Embryonic facial prominence (tissue), 1 donor: ENCODE results near the gene LASP1NB.
A peak's percentile ranks its signal among the peaks of the same experiment; 100 is the strongest.
"Not testable (repeated sequence)": the region's sequence is repeated elsewhere in the genome, so short reads cannot be mapped to it uniquely, and the experiment has no call there.

Source experiments
- DNase-seq: peaks from one replicate; pipeline ENCODE4 v3.0.0-alpha.2; 2016; ENCODE audit errors: extremely low spot score

Gene LASP1NB

DNA sequence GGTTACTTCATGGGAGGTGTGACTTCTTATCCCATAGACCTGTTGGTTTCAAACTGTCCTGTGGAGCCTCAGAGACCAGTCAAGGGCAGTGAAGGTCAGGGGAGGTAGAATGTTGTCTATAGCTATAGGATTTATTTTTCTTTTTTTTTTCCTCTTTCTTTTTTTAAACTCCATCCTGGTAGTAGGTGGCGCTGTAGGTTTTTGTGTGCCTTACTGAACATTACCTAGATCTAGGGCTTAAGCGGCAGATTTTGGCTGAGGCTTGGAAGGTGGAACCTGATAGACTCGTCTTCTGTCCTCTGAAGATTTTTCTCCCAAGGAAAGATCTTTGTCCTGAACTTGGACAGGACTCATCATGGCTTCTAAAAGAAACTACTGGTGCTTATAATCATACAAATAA is 8.2 kb upstream of the LASP1NB start:
- no peak for DNase-seq

DNA sequence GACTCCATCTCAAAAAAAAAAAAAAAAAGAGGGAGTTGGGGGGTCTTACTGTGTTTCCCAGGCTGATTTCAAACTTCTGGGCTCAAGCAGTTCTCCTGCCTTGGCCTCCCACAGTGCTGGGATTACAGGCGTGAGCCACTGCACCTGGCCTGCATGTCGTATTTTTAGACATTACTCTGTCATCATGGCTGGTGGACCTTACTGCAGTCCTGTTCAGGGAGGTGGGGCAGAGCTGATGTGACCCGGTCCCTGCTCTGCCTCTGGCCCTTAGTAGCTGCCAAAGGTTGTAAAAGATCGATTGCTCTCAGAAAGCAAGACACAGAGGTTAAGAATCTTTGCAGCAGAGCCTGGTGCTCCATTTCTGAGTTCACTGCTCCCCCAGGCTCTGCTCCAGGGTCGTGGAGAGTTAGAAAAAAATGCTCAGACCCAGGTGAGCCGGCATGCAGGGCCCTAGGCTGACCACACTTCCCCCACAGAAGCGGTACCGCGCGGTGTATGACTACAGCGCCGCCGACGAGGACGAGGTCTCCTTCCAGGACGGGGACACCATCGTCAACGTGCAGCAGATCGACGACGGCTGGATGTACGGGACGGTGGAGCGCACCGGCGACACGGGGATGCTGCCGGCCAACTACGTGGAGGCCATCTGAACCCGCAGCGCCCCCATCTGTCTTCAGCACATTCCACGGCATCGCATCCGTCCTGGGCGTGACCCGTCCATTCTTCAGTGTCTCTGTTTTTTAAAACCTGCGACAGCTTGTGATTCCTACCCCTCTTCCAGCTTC is 7.1 kb upstream of the LASP1NB start:
- no peak for DNase-seq

DNA sequence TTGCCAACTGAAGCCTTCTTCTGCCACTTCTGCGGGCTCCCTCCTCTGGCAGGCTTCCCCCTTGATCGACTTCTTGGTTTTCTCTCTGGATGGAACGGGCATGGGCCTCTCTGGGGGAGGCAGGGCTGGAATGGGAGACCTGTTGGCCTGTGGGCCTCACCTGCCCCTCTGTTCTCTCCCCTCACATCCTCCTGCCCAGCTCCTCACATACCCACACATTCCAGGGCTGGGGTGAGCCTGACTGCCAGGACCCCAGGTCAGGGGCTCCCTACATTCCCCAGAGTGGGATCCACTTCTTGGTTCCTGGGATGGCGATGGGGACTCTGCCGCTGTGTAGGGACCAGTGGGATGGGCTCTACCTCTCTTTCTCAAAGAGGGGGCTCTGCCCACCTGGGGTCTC is 6.5 kb upstream of the LASP1NB start:
- DNase-seq, result no peak

- no peak for DNase-seq
These were observed 5.9 kb upstream of the LASP1NB start for GRCh38 chr17:38919316-38920078.

GRCh38 chr17:38920374-38921291 is 4.8 kb upstream of the LASP1NB start:
- DNase-seq, result no peak

- DNase-seq, result no peak
These were observed 3.5 kb upstream of the LASP1NB start for GRCh38 chr17:38921756-38922411.

- DNase-seq, result peak; percentile 34
These were observed 2.7 kb upstream of the LASP1NB start for GRCh38 chr17:38922538-38923297.

GRCh38 chr17:38926293-38927070 is 1.1 kb downstream of the LASP1NB start:
- no peak for DNase-seq

GRCh38 chr17:38930782-38931181 is 5.4 kb downstream of the LASP1NB start:
- DNase-seq, result not testable (repeated sequence)

- not testable (repeated sequence) for DNase-seq
These were observed 8.5 kb downstream of the LASP1NB start for GRCh38 chr17:38933962-38934361.

GRCh38 chr17:38939987-38940386 is 14.6 kb downstream of the LASP1NB start:
- no peak for DNase-seq

GRCh38 chr17:38940404-38940803 is 15.0 kb downstream of the LASP1NB start:
- no peak for DNase-seq

- DNase-seq, result no peak
These were observed 17.4 kb downstream of the LASP1NB start for GRCh38 chr17:38942696-38943334.

DNA sequence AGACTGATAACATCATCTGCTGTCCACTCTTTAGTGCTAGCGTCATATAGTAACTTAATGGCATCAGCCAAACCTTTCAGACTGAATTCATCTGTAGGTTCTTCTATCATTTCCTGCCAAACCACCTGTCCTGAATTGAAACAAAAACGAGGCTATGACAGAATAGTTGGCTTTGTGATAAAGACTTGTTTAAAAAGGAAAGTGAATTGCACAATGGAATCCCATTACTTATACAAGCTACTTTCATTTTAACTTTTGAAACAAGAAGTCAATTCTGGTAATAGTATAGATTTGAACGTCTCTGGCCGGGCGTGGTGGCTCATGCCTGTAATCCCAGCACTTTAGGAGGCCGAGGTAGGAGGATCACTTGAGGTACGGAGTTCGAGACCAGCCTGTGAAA is 18.2 kb downstream of the LASP1NB start:
- no peak for DNase-seq

DNA sequence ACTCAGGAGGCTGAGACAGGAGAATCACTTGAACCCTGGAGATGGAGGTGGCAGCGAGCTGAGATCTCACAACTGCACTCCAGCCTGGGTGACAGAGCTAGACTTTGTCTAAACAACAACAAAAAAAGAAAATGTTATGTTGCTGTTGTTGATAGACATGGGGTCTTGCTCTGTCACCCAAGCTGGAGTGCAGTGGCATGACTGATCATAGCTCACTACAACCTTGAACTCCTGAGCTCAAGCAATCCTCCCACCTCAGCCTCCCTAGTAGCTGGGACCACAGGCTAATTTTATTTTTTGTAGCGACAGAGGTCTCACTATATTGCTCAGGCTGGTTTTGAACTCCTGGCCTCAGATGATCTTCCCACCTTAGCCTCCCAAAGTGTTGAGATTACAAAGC is 21.8 kb downstream of the LASP1NB start:
- no peak for DNase-seq

- not testable (repeated sequence) for DNase-seq
These were observed 28.4 kb downstream of the LASP1NB start for GRCh38 chr17:38953800-38954199.

DNA sequence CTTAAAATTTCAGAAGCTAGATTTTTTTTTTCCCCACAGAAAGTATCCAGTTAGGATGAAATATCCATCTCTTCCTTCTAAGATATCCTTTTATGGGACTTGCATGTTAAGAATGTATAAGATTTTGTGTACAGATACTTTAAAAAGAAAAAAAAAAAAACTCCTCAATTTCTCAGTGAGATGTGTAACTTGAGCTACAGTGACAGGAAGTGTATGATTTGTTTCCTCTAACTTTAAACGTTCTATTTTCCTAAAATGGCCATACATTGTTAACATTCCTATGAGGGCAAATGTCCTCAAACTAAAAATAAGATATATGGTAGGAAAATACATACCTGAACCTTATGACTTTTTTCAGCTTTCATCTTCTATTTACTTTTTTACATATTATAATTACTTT is 32.9 kb downstream of the LASP1NB start:
- DNase-seq, result no peak

DNA sequence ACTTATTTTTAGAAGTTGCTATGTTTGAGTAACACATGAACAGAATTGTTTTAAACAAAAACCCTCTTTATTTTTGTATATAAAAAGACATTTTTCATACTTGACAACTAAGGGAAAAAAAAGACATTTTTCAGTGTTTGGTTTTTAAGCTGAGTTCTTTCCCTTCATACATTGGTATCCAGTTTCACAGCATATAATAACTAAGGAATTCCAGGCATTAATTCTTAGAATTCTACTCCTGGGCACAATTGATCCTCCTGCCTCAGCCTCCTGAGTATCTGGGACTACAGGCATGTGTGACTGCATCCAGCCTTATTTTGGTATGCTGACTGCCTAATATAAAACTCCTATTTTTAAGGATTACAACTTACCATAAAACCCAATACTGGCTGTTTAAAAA is 33.3 kb downstream of the LASP1NB start:
- no peak for DNase-seq

DNA sequence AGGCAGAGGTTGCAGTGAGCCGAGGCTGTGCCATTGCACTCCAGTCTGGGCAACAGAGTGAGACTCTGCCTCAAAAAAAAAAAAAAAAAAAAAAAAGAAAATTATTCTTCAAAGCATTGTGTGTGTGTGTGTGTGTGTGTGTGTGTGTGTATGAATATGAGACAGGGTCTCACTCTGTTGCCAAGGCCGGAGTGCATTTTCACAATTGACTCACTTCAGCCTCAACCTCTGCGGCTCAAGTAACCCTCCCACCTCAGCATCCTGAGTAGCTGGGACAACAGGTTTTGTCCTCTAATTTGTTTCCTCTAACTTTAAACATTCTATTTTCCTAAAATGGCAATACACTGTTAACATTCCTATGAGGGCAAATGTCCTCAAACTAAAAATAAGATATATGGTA is 34.1 kb downstream of the LASP1NB start:
- DNase-seq, result no peak

DNA sequence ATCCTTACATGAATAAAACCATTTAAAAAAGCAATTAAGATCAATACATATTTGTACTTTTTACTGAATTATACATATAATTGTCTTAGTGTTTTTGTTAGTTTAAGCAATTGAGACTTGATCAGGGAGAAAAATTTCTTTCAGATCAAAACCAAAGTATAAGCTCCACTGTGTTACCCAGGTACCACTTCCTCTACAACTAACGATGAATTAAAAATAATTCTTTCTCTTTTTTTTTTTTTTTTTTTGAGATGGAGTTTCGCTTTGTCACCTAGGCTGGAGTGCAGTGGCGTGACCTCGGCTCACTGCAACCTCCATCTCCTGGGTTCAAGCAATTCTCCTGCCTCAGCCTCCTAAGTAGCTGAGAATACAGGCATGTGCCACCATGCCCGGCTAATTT is 35.0 kb downstream of the LASP1NB start:
- DNase-seq, result no peak
